HepG2 (cell line): ENCODE measurements around the gene SLC38A3. TPM values are rescaled to one million over a fixed set of nuclear protein-coding genes. Genes with fewer than 3 reads are reported as not detected.

Experiments used
- ARNT2 ChIP-seq: sonication (generic); formaldehyde crosslinking; IDR thresholded peaks from 2 replicates; pipeline ENCODE4 v1.8.0; 2022; ENCODE audit warnings: mild to moderate bottlenecking, low read depth, missing genetic modification reagents, moderate library complexity
- BRCA1 ChIP-seq: sonication (generic); formaldehyde crosslinking; IDR thresholded peaks from 2 replicates; pipeline ENCODE4 v1.4.0; 2020; ENCODE audit warnings: missing genetic modification reagents
- HES4 ChIP-seq: sonication (generic); formaldehyde crosslinking; IDR thresholded peaks from 2 replicates; pipeline ENCODE4 v1.9.0; 2021; ENCODE audit warnings: mild to moderate bottlenecking, missing genetic modification reagents, borderline replicate concordance
- IKZF4 ChIP-seq: sonication (generic); formaldehyde crosslinking; IDR thresholded peaks from 2 replicates; pipeline ENCODE4 v1.5.1; 2020; ENCODE audit warnings: borderline replicate concordance, mild to moderate bottlenecking, low read depth, missing genetic modification reagents; ENCODE audit errors: not compliant biosample characterization
- MIER2 ChIP-seq: IDR thresholded peaks from 2 replicates; pipeline ENCODE4 v1.6.1; 2016; ENCODE audit warnings: missing biosample characterization, missing genetic modification reagents
- MTA1 ChIP-seq: sonication (generic); formaldehyde crosslinking; IDR thresholded peaks from 2 replicates; pipeline ENCODE4 v1.4.0; 2020; ENCODE audit warnings: missing genetic modification reagents, mild to moderate bottlenecking, borderline replicate concordance
- RBM39 ChIP-seq: fragments of 200-400 bp; formaldehyde crosslinking; IDR thresholded peaks from one replicate; pipeline ENCODE4 v1.6.1; 2018; ENCODE audit warnings: antibody characterized with exemption, mild to moderate bottlenecking, low read depth, low read length; ENCODE audit not compliant: poor library complexity, severe bottlenecking
- REL ChIP-seq: sonication (generic); formaldehyde crosslinking; conservative IDR thresholded peaks from 2 replicates; pipeline ENCODE4 v1.8.0; 2022; ENCODE audit warnings: mild to moderate bottlenecking, missing genetic modification reagents, moderate library complexity
- SNAPC2 ChIP-seq: sonication (generic); formaldehyde crosslinking; IDR thresholded peaks from 2 replicates; pipeline ENCODE4 v1.8.1; 2022; ENCODE audit warnings: mild to moderate bottlenecking, missing genetic modification reagents
- TARDBP ChIP-seq: sonication (generic); formaldehyde crosslinking; IDR thresholded peaks from 2 replicates; pipeline ENCODE4 v1.8.0; 2022; ENCODE audit warnings: mild to moderate bottlenecking, missing genetic modification reagents
- TMF1 ChIP-seq: sonication (generic); formaldehyde crosslinking; IDR thresholded peaks from 2 replicates; pipeline ENCODE4 v1.8.1; 2022; ENCODE audit warnings: low read depth, missing genetic modification reagents
- ZBTB8A ChIP-seq: sonication (generic); formaldehyde crosslinking; IDR thresholded peaks from 2 replicates; pipeline ENCODE4 v1.4.0; 2020; ENCODE audit warnings: mild to moderate bottlenecking, low read depth, missing genetic modification reagents, borderline replicate concordance
- ZFP1 ChIP-seq: IDR thresholded peaks from 2 replicates; pipeline ENCODE4 v1.6.1; 2016
- ZNF382 ChIP-seq: sonication (generic); formaldehyde crosslinking; IDR thresholded peaks from 2 replicates; pipeline ENCODE4 v1.5.0; 2020; ENCODE audit warnings: missing genetic modification reagents, mild to moderate bottlenecking, borderline replicate concordance
- ZNF546 ChIP-seq: sonication (generic); formaldehyde crosslinking; conservative IDR thresholded peaks from 2 replicates; pipeline ENCODE4 v1.8.1; 2023; ENCODE audit warnings: mild to moderate bottlenecking, missing genetic modification reagents
- ZNF670 ChIP-seq: sonication (generic); formaldehyde crosslinking; IDR thresholded peaks from 2 replicates; pipeline ENCODE4 v1.8.0; 2022; ENCODE audit warnings: mild to moderate bottlenecking, missing genetic modification reagents, borderline replicate concordance
- ZNF768 ChIP-seq: sonication (generic); formaldehyde crosslinking; IDR thresholded peaks from 2 replicates; pipeline ENCODE4 v1.4.0; 2020; ENCODE audit warnings: missing genetic modification reagents
- ZNF788 ChIP-seq: sonication (generic); formaldehyde crosslinking; IDR thresholded peaks from 2 replicates; pipeline ENCODE4 v1.5.0; 2020; ENCODE audit warnings: mild to moderate bottlenecking, missing genetic modification reagents, borderline replicate concordance
- ZSCAN31 ChIP-seq: sonication (generic); formaldehyde crosslinking; IDR thresholded peaks from 2 replicates; pipeline ENCODE4 v1.5.0; 2020; ENCODE audit warnings: low read depth, mild to moderate bottlenecking, missing genetic modification reagents
- polyA plus RNA-seq, 8 experiments: library from polyadenylated mRNA; depleted of rRNA in 3 of 8; stranded (reverse) in 7 of 8; unstranded in 1 of 8; fragments of >200 nt; fragmentation: Illumina TruSeq in 4 of 8; extraction: Trizol in 4 of 8; gene quantifications; 2 replicates each; pipeline versions ENCODE4 v1.2.1 to v1.2.3, GENCODE V29; 2011 to 2016; ENCODE audit warnings: low read depth in 4 of 8, missing spikeins in 1 of 8, mixed read lengths in 1 of 8; ENCODE audit not compliant: insufficient read depth in 1 of 8
- total RNA-seq, 5 experiments: library from RNA; depleted of rRNA; stranded (reverse); fragments of >200 nt; fragmentation: Illumina TruSeq; extraction: Trizol; gene quantifications; 2 replicates each; pipeline ENCODE4 v1.2.3, GENCODE V29; 2016; ENCODE audit warnings: low read depth in 1 of 5
- TF ChIP-seq, protein P1 (sequence below): sonication (generic); formaldehyde crosslinking; IDR thresholded peaks from 2 replicates; pipeline ENCODE4 v1.5.1; 2020; ENCODE audit warnings: missing genetic modification reagents, mild to moderate bottlenecking, borderline replicate concordance
- TF ChIP-seq, protein P2 (sequence below): sonication (generic); formaldehyde crosslinking; IDR thresholded peaks from 2 replicates; pipeline ENCODE4 v1.4.0; 2020; ENCODE audit warnings: missing genetic modification reagents
- TF ChIP-seq, protein P3 (sequence below): sonication (generic); formaldehyde crosslinking; IDR thresholded peaks from 2 replicates; pipeline ENCODE4 v1.8.1; 2023; ENCODE audit warnings: missing genetic modification reagents, inconsistent platforms, borderline replicate concordance
- TF ChIP-seq, protein P4 (sequence below): sonication (generic); IDR thresholded peaks from 2 replicates; pipeline ENCODE4 v1.6.1; 2016; ENCODE audit warnings: low read depth, borderline replicate concordance

The SLC38A3 gene
- total and polyA plus RNA-seq, 2 of the 13 experiments (the other 11 are each of a cell fraction or from before 2014, with no cell fraction given), result 29.8 to 164 TPM

DNA sequence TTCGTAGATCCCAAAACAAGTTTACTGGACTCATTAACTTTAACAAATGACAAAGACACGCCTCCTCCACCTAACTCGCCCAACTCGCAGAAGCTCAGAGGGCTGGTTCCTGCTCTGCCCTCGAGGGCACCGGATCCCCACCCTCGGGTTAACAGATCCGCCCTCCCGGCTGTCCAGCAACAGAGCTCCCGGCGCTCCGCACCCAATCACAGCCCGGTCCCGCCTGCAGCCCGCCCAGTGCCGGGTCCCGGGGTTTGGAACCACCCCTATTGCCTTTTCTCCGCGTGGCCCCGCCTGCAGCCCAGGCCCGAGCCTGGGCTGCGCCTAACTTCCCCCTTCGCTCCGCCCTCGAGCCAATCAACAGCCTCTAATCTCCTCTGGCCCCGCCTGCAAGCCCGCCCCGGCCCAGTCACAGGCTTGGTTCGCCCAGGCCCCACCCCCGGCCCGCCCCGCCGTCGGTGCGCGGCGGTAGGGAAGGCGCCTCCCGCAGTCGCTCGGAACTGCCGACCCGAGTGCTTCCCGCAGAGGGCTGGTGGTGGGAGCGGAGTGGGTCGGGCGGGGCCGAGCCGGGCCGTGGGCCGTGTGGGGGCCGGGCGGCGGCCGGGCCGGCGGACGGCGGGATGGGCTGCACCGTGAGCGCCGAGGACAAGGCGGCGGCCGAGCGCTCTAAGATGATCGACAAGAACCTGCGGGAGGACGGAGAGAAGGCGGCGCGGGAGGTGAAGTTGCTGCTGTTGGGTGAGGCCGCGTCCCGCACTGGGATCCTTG, 30.8 kb downstream of the SLC38A3 start, which contains the start of gene GNAI2 (continued):
- TF ChIP-seq HES4 (peak; percentile 79; the same call in 1 of the 2 replicates), ARNT2 (CRISPR knock-in tag) (peak; percentile 73), MIER2 (CRISPR knock-in tag) (no peak), IKZF4 (CRISPR knock-in tag) (peak; percentile 24), MTA1 (CRISPR knock-in tag) (no peak), ZNF382 (no peak), TARDBP (CRISPR knock-in tag) (0 out of 2 replicates have a peak, but pooled peaks have one; percentile 21), SNAPC2 (CRISPR knock-in tag) (no peak), ZNF788 (CRISPR knock-in tag) (no peak; the same call in 1 of the 2 replicates), RBM39 (peak; percentile 33), ZNF670 (CRISPR knock-in tag) (no peak), TMF1 (CRISPR knock-in tag) (0 out of 2 replicates have a peak, but pooled peaks have one; percentile 58), BRCA1 (CRISPR knock-in tag) (no peak), ZBTB8A (CRISPR knock-in tag) (no peak), REL (CRISPR knock-in tag) (no peak), ZFP1 (CRISPR knock-in tag) (0 out of 2 replicates have a peak, but pooled peaks have one; percentile 37), ZSCAN31 (CRISPR knock-in tag) (peak; percentile 63; the same call in 1 of the 2 replicates), ZNF546 (CRISPR knock-in tag) (no peak), ZNF768 (CRISPR knock-in tag) (0 out of 2 replicates have a peak, but pooled peaks have one; percentile 28)
- TF ChIP-seq, protein P1, sequence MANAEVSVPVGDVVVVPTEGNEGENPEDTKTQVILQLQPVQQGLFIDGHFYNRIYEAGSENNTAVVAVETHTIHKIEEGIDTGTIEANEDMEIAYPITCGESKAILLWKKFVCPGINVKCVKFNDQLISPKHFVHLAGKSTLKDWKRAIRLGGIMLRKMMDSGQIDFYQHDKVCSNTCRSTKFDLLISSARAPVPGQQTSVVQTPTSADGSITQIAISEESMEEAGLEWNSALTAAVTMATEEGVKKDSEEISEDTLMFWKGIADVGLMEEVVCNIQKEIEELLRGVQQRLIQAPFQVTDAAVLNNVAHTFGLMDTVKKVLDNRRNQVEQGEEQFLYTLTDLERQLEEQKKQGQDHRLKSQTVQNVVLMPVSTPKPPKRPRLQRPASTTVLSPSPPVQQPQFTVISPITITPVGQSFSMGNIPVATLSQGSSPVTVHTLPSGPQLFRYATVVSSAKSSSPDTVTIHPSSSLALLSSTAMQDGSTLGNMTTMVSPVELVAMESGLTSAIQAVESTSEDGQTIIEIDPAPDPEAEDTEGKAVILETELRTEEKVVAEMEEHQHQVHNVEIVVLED (CRISPR knock-in tag), result 0 out of 2 replicates have a peak, but pooled peaks have one; percentile 41
- TF ChIP-seq, protein P2, sequence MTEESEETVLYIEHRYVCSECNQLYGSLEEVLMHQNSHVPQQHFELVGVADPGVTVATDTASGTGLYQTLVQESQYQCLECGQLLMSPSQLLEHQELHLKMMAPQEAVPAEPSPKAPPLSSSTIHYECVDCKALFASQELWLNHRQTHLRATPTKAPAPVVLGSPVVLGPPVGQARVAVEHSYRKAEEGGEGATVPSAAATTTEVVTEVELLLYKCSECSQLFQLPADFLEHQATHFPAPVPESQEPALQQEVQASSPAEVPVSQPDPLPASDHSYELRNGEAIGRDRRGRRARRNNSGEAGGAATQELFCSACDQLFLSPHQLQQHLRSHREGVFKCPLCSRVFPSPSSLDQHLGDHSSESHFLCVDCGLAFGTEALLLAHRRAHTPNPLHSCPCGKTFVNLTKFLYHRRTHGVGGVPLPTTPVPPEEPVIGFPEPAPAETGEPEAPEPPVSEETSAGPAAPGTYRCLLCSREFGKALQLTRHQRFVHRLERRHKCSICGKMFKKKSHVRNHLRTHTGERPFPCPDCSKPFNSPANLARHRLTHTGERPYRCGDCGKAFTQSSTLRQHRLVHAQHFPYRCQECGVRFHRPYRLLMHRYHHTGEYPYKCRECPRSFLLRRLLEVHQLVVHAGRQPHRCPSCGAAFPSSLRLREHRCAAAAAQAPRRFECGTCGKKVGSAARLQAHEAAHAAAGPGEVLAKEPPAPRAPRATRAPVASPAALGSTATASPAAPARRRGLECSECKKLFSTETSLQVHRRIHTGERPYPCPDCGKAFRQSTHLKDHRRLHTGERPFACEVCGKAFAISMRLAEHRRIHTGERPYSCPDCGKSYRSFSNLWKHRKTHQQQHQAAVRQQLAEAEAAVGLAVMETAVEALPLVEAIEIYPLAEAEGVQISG (CRISPR knock-in tag), result peak; percentile 78
- TF ChIP-seq, protein P3, sequence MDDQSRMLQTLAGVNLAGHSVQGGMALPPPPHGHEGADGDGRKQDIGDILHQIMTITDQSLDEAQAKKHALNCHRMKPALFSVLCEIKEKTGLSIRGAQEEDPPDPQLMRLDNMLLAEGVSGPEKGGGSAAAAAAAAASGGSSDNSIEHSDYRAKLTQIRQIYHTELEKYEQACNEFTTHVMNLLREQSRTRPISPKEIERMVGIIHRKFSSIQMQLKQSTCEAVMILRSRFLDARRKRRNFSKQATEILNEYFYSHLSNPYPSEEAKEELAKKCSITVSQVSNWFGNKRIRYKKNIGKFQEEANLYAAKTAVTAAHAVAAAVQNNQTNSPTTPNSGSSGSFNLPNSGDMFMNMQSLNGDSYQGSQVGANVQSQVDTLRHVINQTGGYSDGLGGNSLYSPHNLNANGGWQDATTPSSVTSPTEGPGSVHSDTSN (CRISPR knock-in tag), result no peak
- TF ChIP-seq, protein P4, sequence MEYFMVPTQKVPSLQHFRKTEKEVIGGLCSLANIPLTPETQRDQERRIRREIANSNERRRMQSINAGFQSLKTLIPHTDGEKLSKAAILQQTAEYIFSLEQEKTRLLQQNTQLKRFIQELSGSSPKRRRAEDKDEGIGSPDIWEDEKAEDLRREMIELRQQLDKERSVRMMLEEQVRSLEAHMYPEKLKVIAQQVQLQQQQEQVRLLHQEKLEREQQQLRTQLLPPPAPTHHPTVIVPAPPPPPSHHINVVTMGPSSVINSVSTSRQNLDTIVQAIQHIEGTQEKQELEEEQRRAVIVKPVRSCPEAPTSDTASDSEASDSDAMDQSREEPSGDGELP, result no peak
